ENCODE measurements around the gene CFAP61.
"Not testable (repeated sequence)": the region's sequence is repeated elsewhere in the genome, so short reads cannot be mapped to it uniquely, and the experiment has no call there.

The CFAP61 gene

DNA sequence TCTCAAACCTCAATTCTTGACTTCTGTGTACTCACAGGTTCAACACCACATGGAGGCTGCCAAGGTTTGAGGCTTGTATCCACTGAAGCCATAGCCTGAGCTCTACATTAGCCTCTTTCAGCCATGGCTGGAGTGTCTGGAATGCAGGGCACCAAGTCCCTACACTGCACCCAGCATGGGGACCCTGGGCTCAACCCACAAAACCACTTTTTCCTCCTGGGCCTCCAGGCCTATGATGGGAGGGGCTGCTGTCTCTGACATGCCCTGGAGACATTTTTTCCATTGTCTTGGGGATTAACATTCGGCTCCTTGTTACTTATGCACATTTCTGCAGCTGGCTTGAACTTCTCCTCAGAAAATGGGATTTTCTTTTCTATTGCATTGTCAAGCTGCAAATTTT, 192.1 kb downstream of the CFAP61 start:
- not testable (repeated sequence) for DNase-seq

DNA sequence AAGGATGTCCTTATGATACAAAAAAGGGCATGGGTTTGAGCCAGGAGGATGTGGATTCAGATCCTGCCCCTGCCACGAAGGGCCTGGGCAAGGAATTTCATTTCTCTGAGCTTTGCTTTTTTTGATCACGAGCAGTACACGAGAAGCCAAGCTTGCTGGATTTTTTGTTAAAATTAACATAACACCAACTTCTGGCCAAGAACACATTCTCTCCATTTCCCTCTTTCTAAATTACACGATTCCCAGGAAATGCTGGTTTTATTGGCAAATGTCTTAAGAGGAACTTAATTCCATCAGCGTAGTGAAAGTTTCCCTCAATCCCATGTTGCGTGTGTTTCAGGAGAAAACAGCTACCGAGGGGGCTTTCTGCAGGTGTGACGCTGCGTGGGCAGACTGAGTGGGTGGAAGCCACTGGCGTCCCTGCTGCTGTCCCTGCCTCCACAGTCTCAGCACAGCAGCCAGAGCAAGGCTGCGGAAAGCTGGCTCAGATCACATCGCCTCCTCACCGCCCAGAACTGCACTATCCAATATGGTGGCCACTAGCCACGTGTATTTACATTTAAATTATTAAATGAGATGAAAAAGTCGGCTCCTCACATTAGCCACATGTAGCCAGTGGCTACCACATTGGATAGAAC, 194.8 kb downstream of the CFAP61 start:
- DNase-seq = no peak

DNA sequence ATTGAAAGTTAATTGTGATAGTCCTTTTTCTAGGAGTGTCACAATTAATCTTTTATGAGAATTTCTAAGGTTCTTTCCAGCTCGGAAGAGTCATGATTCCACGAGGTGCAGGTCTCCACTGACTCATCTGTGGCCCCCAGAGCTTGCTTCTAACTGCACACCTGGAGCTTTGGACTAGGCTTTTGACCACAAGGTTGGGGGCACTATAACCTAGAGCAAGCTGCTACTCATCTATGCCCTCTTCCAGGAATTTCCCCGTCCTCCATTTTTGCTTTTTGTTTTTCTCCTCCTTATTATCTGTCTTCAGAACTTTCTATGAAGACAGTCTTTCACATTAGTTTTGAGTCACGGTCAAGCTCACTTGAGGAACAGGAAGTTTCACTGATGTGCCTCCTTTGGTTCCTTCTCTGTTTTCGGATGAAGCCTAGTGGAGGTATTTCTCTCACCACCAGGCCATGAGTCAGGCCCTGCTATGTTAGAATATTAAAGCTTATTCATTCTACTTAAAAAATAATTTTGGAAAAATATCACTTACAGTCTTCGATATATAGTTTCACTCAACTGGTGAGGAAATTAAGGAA, 196.4 kb downstream of the CFAP61 start:
- DNase-seq = no peak

DNA sequence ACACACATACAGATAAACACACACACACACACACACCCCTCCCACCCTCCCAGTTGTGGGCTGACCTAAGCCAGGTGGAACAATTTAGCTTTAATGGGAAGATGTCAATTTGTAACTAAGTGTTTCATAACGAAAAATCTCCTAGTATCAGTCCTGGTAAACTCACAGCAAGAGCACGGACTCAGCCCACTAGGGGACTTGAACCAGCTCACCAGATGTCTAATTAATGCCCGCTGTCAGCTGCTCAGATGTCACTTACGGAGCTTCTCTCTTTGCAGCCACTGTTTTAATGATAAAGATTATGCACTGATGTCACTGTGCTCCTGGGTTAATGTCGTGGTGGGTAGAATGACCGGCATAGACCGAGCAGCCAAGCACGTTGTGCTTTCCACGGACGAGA, 199.0 kb downstream of the CFAP61 start:
- no peak for DNase-seq

DNA sequence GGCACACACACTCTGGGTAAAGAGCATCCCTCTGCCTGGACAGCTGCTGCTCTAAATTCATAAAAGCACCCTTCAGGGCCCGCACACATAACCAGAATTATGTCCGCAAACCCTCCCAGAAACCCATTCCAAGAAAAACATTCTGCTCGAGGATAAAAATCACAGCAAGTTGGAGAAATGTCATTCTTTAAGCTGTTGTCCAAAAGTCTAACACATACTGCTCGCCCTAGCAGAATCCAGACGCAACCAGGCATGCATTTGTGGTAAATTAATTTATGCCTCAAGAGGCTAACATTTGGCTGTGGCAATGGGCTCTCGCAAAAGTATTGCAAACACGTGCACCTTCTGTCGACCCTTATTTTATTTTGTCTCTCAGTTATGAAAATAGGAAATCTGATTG, 199.5 kb downstream of the CFAP61 start:
- DNase-seq = no peak

DNA sequence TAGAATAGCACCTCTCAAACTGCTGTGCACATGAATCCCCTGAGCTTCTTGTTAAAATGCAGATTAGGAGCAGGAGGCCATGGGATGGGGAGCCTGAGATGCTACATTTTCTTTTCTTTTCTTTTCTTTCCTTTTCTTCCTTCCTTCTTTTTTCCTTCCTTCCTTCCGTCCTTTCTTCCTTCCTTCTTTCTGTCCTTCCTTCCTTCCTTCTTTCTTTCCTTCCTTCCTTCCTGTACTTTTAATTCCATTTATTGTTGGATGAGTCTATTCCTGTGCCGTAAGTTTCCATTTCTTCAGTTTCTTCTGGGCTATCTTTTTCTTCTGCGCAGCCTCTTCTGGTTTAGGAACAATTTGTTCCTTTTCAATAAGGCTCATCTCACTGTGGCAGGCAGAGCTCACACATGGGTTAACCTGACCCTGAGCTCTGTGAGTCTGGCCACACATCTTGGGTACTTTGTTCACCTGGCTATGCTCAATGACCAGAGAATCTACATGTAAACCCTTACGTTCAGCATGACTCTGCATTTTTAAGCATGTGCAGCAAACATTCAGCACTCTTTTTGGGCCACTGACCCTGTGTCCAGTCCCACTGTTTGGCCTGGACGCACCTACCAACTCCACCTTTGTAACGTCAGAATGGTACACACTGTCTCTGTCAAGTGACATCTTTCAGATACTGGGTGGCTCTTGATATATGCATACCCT, 200.9 kb downstream of the CFAP61 start:
- DNase-seq = no peak

DNA sequence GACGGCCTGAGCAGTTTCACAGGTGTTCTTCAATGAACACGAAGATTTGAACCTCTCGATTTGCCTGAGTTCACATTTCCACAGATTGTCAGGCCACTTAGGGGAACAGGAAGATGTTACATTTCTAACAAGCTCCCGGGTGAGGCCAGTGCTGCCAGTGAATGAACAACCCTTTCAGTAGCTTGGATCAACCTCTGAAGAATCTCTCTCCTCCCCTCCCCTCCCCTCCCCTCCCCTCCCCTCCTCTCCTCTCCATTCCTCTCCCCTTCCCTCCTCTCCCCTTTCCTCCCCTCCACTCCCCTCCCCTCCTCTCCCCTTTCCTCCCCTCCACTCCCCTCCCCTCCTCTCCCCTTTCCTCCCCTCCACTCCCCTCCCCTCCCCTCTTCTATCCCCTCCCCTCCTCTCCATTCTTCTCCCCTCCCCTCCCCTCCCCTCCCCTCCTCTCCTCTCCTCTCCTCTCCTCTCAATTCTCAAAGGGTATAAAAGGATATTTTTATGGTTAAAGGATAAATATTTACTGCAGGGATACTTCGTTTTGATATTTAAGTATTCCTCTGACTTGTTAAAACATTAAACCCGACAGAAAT, 201.5 kb downstream of the CFAP61 start:
- no peak for DNase-seq

DNA sequence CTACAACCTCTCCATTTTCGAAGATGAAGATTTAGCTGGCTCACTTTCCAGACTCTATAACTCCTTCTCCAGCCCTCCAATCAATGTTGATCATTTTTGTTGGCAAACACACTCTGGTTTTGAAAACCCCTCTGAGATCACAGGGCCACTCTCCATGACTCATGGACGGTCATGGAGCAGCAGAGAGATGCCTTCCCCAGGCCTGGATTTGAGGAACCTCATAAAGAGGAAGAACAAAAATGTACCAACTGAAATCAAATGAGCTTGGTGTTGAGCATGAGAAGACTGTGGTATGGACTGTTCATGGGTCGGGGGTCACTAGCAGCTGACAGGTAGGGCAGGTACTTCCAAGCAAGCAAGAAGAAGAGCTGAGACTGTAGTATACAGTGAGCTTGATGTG, 202.8 kb downstream of the CFAP61 start:
- DNase-seq = no peak

DNA sequence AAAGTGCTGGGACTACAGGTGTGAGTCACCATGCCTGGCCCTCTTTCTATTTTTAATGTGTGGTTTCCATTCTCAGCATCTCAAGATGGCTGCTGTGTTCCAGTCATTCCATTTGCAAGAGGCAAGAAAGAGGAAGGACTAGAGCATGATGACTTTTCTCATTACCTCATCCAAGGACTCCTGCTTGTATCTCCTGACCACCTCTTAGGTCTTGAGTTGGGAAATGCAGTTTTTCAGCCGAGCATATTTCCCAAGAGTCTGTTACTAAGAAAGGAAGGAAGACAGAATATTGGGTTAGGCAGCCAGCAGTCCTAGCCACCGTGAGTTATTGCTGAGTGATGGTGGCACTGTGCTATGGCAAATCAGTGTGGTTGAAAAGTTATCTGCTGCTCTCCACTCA, 207.2 kb downstream of the CFAP61 start:
- DNase-seq = no peak

DNA sequence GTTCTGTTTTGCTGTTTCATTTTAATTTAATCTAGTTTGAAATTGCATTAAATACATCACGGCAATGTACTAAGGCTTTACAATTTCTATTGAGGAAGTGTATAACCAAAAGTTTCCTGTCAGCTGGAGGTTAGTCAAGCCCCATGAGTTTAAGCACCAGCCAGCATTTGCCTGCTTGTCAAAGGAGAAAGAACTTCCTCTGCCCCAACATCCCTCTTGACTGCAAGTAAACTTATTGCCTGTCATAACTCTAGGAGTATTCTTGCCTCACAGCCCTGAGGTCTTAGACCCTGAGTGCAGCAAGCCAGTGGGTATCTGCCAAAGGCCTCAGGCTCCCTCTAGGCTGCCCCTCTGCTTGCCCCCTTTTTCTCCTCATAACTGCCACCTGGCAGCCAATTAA, 208.8 kb downstream of the CFAP61 start:
- DNase-seq = no peak

DNA sequence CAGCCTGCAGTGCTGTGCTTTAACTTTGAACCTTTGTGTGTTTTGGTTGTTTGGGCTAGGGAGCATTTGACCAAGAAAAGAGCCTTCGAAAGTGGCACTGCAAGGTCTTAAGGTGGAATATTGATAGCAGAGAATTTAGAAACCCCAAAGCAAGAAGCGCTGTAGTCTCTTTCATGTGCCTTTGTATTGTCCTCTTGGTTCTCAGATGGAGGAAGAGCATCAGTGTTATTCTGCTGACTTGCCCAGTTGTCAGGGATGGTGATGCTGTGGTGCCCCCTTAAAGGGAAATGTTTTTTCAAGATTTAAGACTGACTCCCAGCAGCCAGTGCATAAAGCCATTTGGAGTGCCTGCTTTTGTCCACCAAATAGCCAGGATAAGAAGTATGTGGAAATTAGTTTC, 212.9 kb downstream of the CFAP61 start:
- DNase-seq = no peak

DNA sequence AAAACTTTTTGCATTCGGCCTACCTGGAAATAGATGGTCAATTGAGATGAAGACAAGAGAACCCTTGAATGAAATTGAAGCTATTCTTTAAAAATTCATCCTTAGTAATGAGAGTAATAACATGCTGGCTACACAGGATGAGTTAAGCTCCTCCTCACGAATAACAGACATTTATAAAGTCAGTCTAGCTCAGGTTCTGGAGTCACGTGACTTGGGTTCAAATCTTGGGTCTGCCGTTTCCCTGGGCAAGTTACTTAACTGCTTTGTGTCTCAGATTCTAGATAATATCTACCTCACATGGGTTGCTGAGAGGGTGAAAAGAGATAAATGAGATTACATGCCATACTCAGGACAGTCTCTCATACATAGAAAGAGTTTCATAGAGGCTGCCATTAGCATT, 214.2 kb downstream of the CFAP61 start:
- DNase-seq = no peak

DNA sequence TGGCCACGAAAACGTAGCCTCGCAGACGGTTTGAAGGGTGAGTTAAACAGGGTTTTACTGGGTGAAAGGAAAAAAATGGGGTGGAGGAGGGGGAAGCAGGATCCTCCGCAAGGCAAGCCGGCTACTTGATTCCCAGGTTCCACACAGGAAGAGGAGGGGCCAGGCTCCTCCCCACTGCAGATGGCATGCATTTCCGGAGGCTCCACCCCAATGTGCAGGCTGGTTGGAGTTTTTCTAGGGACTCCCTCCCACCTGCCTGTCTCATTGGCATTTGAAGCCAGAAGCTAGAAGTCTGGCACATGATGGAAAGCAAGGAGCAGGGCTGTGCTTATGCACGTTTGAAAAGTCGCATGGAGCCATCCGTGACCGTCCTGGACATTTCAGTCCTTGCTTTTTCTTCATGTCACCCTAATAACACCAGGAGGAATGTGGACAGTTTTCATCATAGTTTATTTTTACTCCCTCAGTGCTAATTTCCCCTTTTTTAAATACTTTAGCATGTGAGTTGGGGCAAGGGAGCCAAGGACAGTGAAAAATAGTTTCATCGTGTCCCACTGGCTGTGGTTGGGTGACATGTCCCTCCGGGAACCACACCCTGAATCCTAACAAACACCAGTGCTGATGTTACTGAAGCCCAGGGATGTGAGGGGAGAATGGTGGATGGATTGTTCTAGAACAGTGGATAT, 215.5 kb downstream of the CFAP61 start:
- no peak for DNase-seq

DNA sequence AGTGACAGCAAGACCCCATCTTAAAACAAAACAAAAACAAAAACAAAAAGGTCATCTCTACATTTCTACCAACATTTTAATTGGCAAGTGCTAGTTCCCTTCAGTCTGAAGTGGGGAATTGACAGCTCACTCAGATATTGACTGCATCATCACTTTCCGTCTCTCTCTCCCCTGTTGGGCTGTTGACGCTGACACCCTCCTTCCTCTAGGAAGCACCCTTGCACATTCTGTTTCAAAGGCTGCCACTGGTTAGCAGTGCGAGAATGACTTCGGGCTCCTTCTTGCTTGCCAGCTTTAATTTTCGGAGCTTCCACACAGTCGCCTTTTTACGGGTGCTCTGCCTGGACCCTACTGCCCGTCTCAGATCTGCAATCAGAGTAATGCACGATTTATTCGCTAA, 218.9 kb downstream of the CFAP61 start:
- DNase-seq = no peak

DNA sequence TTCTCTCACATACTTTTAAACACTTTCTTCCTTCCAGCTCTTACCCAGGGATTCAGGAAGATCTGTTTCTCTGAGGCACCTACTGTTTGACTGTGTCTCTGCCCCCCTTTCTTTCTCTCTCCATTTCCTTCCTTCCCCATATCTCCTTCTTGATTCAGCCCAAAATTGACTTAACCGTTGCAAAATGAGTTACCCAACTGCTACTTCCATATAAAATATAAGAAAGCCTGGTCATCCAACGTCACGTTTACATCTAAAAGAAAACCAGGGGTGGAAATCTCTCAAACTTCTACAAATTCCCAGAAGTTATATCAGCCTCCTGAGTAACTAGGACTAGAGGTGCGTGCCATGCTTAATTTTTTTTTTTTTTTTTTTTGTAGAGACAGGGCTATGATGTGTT, 220.4 kb downstream of the CFAP61 start:
- DNase-seq = no peak

DNA sequence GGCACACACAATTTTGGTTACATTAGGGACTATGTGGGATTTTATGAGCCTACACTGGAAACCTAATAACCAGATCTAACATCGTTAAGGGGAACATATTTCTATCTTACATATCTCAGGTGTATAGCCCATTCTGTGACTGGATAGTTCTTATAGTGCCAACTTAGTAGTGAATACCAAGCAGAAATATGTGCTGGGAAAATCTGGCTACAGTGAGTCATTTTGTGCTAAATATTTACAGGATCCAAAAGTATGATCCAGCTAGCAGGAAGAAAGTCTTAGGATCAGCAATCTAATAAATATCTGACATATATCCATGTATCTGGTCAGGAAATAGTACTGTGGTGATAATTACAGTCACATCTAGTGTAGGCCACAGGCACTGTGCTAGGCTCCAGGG, 221.0 kb downstream of the CFAP61 start:
- DNase-seq = no peak

DNA sequence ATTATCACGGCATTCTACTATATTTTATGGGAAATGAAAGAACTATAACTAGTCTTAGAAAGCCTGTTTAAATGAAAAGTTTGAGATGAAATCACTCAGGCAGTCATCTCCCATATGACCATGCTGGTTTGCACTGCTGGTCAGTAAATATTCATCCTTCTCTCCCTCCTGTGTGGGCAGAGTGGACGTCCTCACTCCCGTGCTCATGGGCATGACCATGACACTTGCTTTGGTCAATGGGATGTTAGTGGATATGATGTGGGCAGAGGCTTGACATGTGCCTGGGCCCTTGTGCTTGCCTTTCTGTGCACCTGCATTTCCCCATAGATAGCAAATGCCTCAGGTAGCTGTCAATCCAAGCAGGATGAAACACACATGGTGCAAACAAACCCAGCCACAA, 222.5 kb downstream of the CFAP61 start:
- DNase-seq = no peak

DNA sequence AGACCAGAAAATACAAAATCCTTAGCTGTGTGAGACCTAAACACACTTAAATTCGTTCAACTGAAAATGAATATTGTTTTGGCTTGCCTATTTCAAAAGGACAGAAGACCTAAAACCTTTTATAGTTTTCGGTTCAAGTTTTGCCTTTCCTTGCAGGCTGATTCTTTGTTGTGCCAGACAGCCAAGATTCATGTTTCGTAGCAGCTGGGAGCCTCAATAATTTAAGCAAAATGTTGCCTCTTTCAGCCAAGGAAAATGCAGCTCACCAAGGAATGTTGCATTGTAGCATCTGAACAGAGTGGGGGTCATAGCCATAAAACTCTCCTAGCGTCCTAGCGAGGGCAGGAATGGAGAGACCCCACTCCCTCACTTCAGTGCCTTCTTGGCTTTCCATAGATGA, 223.3 kb downstream of the CFAP61 start:
- DNase-seq = no peak

DNA sequence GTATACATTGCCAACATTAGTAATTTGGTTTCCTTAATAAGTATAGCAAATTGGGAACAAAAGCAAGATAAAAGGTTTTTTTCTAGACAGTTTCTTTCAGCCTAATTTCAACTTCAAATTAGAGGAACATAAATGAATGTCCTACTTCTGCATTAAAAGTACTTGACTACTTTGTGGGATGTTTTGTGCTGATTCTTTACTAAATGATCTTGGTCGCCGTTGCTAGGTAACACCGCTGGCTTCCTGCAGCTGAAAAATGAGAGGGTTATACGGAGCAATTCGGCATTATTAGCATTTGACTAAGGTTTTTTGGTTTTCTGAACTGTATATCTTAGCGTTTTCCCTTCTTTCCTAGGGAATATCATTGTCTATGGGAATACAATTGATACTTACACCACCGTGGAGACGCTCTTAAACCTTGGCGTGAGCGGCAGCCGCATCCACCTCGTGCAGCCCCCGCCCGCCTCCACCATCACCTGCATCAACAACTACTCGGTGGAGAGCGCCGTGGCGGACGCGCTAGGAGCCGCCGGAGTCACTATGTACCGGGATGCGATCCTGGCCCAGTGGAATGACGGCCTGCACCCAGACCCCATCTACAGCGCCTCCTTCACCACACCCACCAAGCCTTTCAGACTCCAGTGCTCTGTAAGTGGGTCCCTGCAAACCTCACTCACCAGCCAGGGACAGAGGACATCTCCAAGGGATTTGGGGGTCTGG, 224.6 kb downstream of the CFAP61 start:
- no peak for DNase-seq

DNA sequence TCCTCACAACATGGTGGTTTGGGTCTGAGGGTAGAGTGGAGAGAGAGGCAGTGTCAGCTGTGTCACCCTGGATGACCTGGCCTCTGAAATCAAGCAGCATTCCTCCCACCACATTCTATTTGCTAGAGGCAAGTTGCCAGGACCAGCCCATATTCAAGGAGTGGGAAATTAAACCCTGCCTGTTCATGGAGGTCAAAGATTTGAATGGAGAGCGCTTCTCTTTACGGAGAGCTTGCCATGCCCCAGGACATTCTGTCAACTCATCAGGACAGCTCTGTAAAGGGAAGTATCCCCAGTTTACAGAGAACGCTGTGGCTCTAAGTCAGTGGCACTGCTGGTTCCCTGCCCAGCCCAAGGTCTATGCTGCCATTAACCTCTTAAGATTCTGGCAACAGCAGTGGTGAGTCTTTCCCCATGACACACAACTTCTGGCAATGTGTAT, 225.6 kb downstream of the CFAP61 start:
- DNase-seq = no peak

DNA sequence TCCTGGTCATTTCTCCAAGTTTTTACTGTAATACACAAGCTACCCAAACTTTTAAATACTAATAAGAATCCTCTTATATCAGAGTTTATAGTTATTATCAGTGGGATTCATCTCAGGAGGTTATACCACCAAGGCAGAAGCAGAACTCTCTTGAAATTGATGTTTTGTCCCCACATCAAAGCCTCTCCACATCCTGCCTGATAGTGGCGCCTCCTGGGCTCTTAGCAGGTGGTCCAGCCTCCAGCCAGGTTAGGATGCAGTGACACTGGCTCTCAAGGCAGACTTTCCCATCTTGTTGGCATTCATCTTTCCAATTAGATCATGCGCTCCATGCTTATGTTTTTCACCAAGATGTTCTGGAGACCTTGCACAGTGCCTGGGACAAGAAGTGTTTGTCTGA, 233.7 kb downstream of the CFAP61 start:
- no peak for DNase-seq

DNA sequence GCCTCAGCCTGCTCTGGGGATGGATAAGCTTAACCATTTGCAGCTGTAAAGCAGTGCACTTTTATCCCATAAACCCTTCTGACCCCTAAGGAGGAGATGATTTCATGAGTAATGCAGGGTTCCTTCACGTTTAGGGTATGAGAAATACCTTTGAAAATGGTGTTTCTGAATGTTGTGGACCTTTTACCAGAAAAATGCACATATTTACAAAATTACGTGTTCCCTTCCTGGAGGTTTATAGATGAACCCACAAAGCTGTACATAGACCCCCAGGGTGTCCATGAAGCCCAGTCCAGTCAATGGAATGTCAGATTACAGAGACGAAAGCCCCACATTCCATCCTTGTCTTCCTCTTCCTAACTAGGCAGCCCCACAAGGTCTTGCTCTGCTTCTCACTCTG, 237.0 kb downstream of the CFAP61 start:
- no peak for DNase-seq

DNA sequence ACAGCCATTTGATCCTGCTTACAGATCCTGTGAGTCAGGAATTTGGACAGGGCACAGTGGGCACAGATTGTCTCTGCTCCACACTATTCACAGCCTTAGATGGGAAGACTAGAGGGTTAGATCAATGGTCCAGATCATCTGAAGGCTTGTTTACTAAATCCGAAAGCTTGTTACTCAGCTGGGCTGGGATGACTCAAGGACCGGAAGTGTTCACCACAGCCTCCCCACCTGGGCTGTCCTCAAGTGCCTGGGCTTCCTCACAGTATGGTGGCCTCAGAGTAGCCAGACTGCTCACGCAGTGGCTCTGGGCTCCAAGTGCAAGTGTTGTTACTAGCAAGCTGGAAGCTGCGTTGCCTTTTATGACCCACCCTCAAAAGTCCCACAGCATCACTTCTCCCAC, 240.1 kb downstream of the CFAP61 start:
- DNase-seq = no peak

All from GOT3 (cell line).